HCT116 (cell line): ENCODE data around the gene INO80. TPM values are rescaled to one million over a fixed set of nuclear protein-coding genes. Genes with fewer than 3 reads are reported as not detected.

ENCODE experiments used
- ATAC-seq: fragments of 200-7000 bp; cut with Tn5 transposase; 2 replicates; pipeline ENCODE4 v1.9.1; 2020; ENCODE audit warnings: mild to moderate bottlenecking, moderate library complexity
- BruUV-seq: library from RNA; stranded (reverse); fragments of 400-500 nt; replicated peaks from 2 replicates; lab custom pipeline; 2021; lab: Mats Ljungman, UMichigan
- CTCF ChIA-PET: fragments of 300-600 bp; sonication (Branson Sonifier 250); formaldehyde crosslinking; loops from one replicate; lab custom pipeline; 2021; ENCODE audit warnings: antibody characterized with exemption; lab: Charles Lee
- POLR2A ChIA-PET: fragments of 300-600, 350-600 bp; sonication (Branson Sonifier 250); formaldehyde crosslinking; loops from one replicate; lab custom pipeline; 2021; ENCODE audit warnings: antibody characterized with exemption; lab: Charles Lee
- RAD21 ChIA-PET, 2 experiments: fragments of 300-600 bp; sonication (Branson Sonifier 250); formaldehyde crosslinking; loops; one replicate each; lab custom pipeline; 2023; ENCODE audit warnings: low total read pairs in 2 of 2; ENCODE audit not compliant: uncharacterized antibody in 2 of 2, unreplicated experiment in 2 of 2, low non-redundant PET in 1 of 2; lab: Charles Lee
- DNase-seq: peaks from one replicate; pipeline ENCODE4 v3.0.0-alpha.2; 2010; ENCODE audit warnings: low read depth, low spot score
- H2AFZ ChIP-seq: fragments of 200-600 bp; shearing (Covaris generic), sonication (generic); 2 replicates; pipeline ENCODE4 v1.6.1; 2017; ENCODE audit warnings: low read depth, mixed run types, mixed read lengths, antibody characterized with exemption, low read length; ENCODE audit not compliant: poor library complexity, severe bottlenecking
- H3K27ac ChIP-seq: 2 replicates; pipeline ENCODE4 v1.5.1; 2012; ENCODE audit warnings: low read depth, low read length
- H3K27me3 ChIP-seq: fragments of 200-600 bp; sonication (generic); 2 replicates; pipeline ENCODE4 v1.6.1; 2016; ENCODE audit warnings: mixed run types, low read length, mixed read lengths; ENCODE audit not compliant: insufficient read depth
- H3K36me3 ChIP-seq, 2 experiments: fragments of 200-500 bp in 1 of 2; fragments of 200-600 bp in 1 of 2; sonication (Bioruptor generic) in 1 of 2; sonication (generic) in 1 of 2; 2 replicates each; pipeline versions ENCODE4 v1.5.1 to v1.6.1; 2014 to 2016; ENCODE audit warnings: low read length in 2 of 2, inconsistent platforms in 1 of 2, mixed read lengths in 1 of 2, mixed run types in 1 of 2; ENCODE audit not compliant: insufficient read depth in 2 of 2, control insufficient read depth in 1 of 2
- H3K4me1 ChIP-seq, 2 experiments: fragments of 200-600 bp in 1 of 2; sonication (generic) in 1 of 2; 2 replicates each; pipeline versions ENCODE4 v1.5.1 to v1.6.1; 2012 to 2017; ENCODE audit warnings: low read length in 2 of 2, inconsistent platforms in 1 of 2, mild to moderate bottlenecking in 1 of 2, mixed read lengths in 1 of 2, mixed run types in 1 of 2, moderate library complexity in 1 of 2; ENCODE audit not compliant: insufficient read depth in 2 of 2, control insufficient read depth in 1 of 2
- H3K4me2 ChIP-seq: fragments of 200-600 bp; sonication (generic); 2 replicates; pipeline ENCODE4 v1.6.1; 2017; ENCODE audit warnings: mixed run types, low read length, mixed read lengths
- H3K4me3 ChIP-seq, 2 experiments: fragments of 200-600 bp in 1 of 2; sonication (generic) in 1 of 2; replicated peaks in 1 of 2; 2 replicates each; pipeline ENCODE4 v1.5.1; 2011 to 2016; ENCODE audit warnings: low read length in 2 of 2, control low read depth in 1 of 2, low read depth in 1 of 2, mild to moderate bottlenecking in 1 of 2, mixed read lengths in 1 of 2, mixed run types in 1 of 2
- H3K79me2 ChIP-seq: fragments of 200-600 bp; sonication (generic); 2 replicates; pipeline ENCODE4 v1.6.1; 2017; ENCODE audit warnings: mild to moderate bottlenecking, mixed run types, low read length, moderate library complexity, mixed read lengths; ENCODE audit not compliant: insufficient read depth
- H3K9ac ChIP-seq: fragments of 200-600 bp; sonication (generic); 2 replicates; pipeline ENCODE4 v1.6.1; 2016; ENCODE audit warnings: low read length, mixed read lengths
- H3K9me2 ChIP-seq: fragments of 200-600 bp; sonication (generic), shearing (Covaris generic); 2 replicates; pipeline ENCODE4 v1.6.1; 2017; ENCODE audit warnings: mixed run types, mild to moderate bottlenecking, moderate library complexity; ENCODE audit not compliant: insufficient read depth
- H3K9me3 ChIP-seq, 2 experiments: fragments of 200-500 bp in 1 of 2; fragments of 200-600 bp in 1 of 2; sonication (Bioruptor generic) in 1 of 2; sonication (generic) in 1 of 2; 2 replicates each; pipeline ENCODE4 v1.6.1; 2014 to 2017; ENCODE audit warnings: low read length in 2 of 2, mixed read lengths in 2 of 2, inconsistent platforms in 1 of 2, low read depth in 1 of 2, mild to moderate bottlenecking in 1 of 2, mixed run types in 1 of 2, moderate library complexity in 1 of 2; ENCODE audit not compliant: control insufficient read depth in 1 of 2, insufficient read depth in 1 of 2
- H4K20me1 ChIP-seq: fragments of 200-600 bp; sonication (generic), shearing (Covaris generic); 2 replicates; pipeline ENCODE4 v1.6.1; 2017; ENCODE audit warnings: mixed run types, mild to moderate bottlenecking, moderate library complexity; ENCODE audit not compliant: insufficient read depth
- ATF3 ChIP-seq: IDR thresholded peaks from 2 replicates; pipeline ENCODE4 v1.6.1; 2012
- CEBPB ChIP-seq: IDR thresholded peaks from 2 replicates; pipeline ENCODE4 v1.6.1; 2012; ENCODE audit warnings: low read depth
- EGR1 ChIP-seq: IDR thresholded peaks from 2 replicates; pipeline ENCODE4 v1.6.1; 2012; ENCODE audit warnings: low read depth
- ELF1 ChIP-seq: IDR thresholded peaks from 2 replicates; pipeline ENCODE4 v1.6.1; 2012; ENCODE audit warnings: low read depth, borderline replicate concordance
- EZH2phosphoT487 ChIP-seq: fragments of 200-600 bp; IDR thresholded peaks from 2 replicates; pipeline ENCODE4 v1.6.1; 2018; ENCODE audit warnings: antibody characterized with exemption, borderline replicate concordance
- FOSL1 ChIP-seq: IDR thresholded peaks from 2 replicates; pipeline ENCODE4 v1.6.1; 2012; ENCODE audit warnings: low read depth
- MAX ChIP-seq: IDR thresholded peaks from 2 replicates; pipeline ENCODE4 v1.6.1; 2012
- POLR2AphosphoS5 ChIP-seq: IDR thresholded peaks from 2 replicates; pipeline ENCODE4 v1.6.1; 2011; ENCODE audit warnings: mild to moderate bottlenecking, low read depth, low read length, moderate library complexity
- RAD21 ChIP-seq: IDR thresholded peaks from 2 replicates; pipeline ENCODE4 v1.6.1; 2012; ENCODE audit warnings: low read depth, mild to moderate bottlenecking
- SIN3A ChIP-seq: IDR thresholded peaks from 2 replicates; pipeline ENCODE4 v1.6.1; 2012; ENCODE audit warnings: low read depth
- SP1 ChIP-seq: IDR thresholded peaks from 2 replicates; pipeline ENCODE4 v1.6.1; 2012; ENCODE audit warnings: low read depth
- SRF ChIP-seq: IDR thresholded peaks from 2 replicates; pipeline ENCODE4 v1.6.1; 2012; ENCODE audit warnings: low read depth
- TCF7L2 ChIP-seq: IDR thresholded peaks from 2 replicates; pipeline ENCODE4 v1.7.0; 2011; ENCODE audit warnings: borderline replicate concordance, inconsistent platforms; ENCODE audit not compliant: insufficient read depth, insufficient read length; ENCODE audit errors: extremely low read depth
- YY1 ChIP-seq: IDR thresholded peaks from 2 replicates; pipeline ENCODE4 v1.6.1; 2011; ENCODE audit warnings: low read length, low read depth, moderate library complexity, mild to moderate bottlenecking; ENCODE audit not compliant: insufficient replicate concordance; ENCODE audit errors: extremely low read depth
- intact Hi-C: fragments of 100-400 bp; cut with micrococcal nuclease; formaldehyde crosslinking; loops from 2 replicates; pipeline ENCODE4 v1.10.0; 2022
- total RNA-seq: library from RNA; stranded (reverse); gene quantifications from one replicate; pipeline ENCODE4 v1.2.1, GENCODE V29; 2021; ENCODE audit not compliant: unreplicated experiment

INO80 gene
- total RNA-seq, 1 experiment from 2014 or later = 28.2 TPM

GRCh38 chr15:40985541-40986330 lies 130.3 kb downstream of the INO80 start (continued):
- no peak for TF ChIP-seq POLR2AphosphoS5
- TF ChIP-seq TCF7L2 = no peak
- no peak for TF ChIP-seq EZH2phosphoT487
- TF ChIP-seq MAX = no peak
- no peak for TF ChIP-seq SIN3A
- TF ChIP-seq EGR1 = no peak

GRCh38 chr15:40984964-40985363 lies 131.1 kb downstream of the INO80 start:
- POLR2A ChIA-PET = no interaction called here
- CTCF ChIA-PET = no interaction called here
- no peak overlapping the region for H3K9ac ChIP-seq
- H3K79me2 ChIP-seq = no peaks in the 10 kb centered on the region; the same call in 1 of the 2 replicates
- intact Hi-C loops = no loop called here
- H3K4me2 ChIP-seq = no peak overlapping the region
- H3K27me3 ChIP-seq = no peaks in the 10 kb centered on the region
- RAD21 ChIA-PET = no interaction called here
- no peaks in the 10 kb centered on the region for H3K4me1 ChIP-seq
- H3K36me3 ChIP-seq = peaks cover 59 to 72% of the 10 kb centered on the region in 2 experiments
- H3K9me2 ChIP-seq = no peaks in the 10 kb centered on the region
- no peak overlapping the region for H3K4me3 ChIP-seq
- H3K27ac ChIP-seq = no peak overlapping the region
- no peak overlapping the region for H2AFZ ChIP-seq
- no TSS peak for BruUV-seq
- H4K20me1 ChIP-seq = no peaks in the 10 kb centered on the region
- TF ChIP-seq YY1 = no peak
- no peak for TF ChIP-seq RAD21
- no peak for TF ChIP-seq SIN3A
- TF ChIP-seq TCF7L2 = no peak
- no peak for TF ChIP-seq SRF
- TF ChIP-seq CEBPB = no peak
- TF ChIP-seq FOSL1 = no peak
- TF ChIP-seq EZH2phosphoT487 = no peak
- TF ChIP-seq POLR2AphosphoS5 = no peak
- TF ChIP-seq ELF1 = no peak
- no peak for TF ChIP-seq ATF3
- no peak for TF ChIP-seq SP1
- no peak for ATAC-seq
- H3K9me3 ChIP-seq = no peaks in the 10 kb centered on the region
- no peak for DNase-seq
